Midbrain (tissue), 1 donor: ENCODE data around the gene LPCAT2.
"Not testable (repeated sequence)": the region's sequence is repeated elsewhere in the genome, so short reads cannot be mapped to it uniquely, and the experiment has no call there.

Source experiments
- DNase-seq: peaks from one replicate; lab custom pipeline; 2025; lab: John Stamatoyannopoulos, UW

Gene LPCAT2

GRCh38 chr16:55605754-55606336, 97.0 kb downstream of the LPCAT2 start:
- DNase-seq: no peak

GRCh38 chr16:55613613-55614335, 104.9 kb downstream of the LPCAT2 start:
- no peak for DNase-seq

GRCh38 chr16:55615071-55615470, 106.2 kb downstream of the LPCAT2 start:
- DNase-seq: no peak

- not testable (repeated sequence) for DNase-seq
Measured at GRCh38 chr16:55615670-55616069, 106.8 kb downstream of the LPCAT2 start.

GRCh38 chr16:55621771-55622170, 112.9 kb downstream of the LPCAT2 start:
- no peak for DNase-seq

GRCh38 chr16:55622272-55622671, 113.4 kb downstream of the LPCAT2 start:
- DNase-seq: no peak

- DNase-seq: no peak
Measured at GRCh38 chr16:55622930-55623561, 114.2 kb downstream of the LPCAT2 start.

- DNase-seq: no peak
Measured at GRCh38 chr16:55623640-55624039, 114.8 kb downstream of the LPCAT2 start.

- DNase-seq: no peak
Measured at GRCh38 chr16:55624696-55625095, 115.8 kb downstream of the LPCAT2 start.

- no peak for DNase-seq
Measured at GRCh38 chr16:55625843-55626242, 117.0 kb downstream of the LPCAT2 start.

- no peak for DNase-seq
Measured at GRCh38 chr16:55628306-55628968, 119.6 kb downstream of the LPCAT2 start.

GRCh38 chr16:55630774-55631173, 121.9 kb downstream of the LPCAT2 start:
- DNase-seq: no peak

- no peak for DNase-seq
Measured at GRCh38 chr16:55632259-55632658, 123.4 kb downstream of the LPCAT2 start.

- no peak for DNase-seq
Measured at GRCh38 chr16:55634193-55634592, 125.3 kb downstream of the LPCAT2 start.
